LNCaP clone FGC (cell line): ENCODE data around the gene PCDHB6.
A peak's percentile ranks its signal among the peaks of the same experiment; 100 is the strongest.
"Not testable (repeated sequence)": the region's sequence is repeated elsewhere in the genome, so short reads cannot be mapped to it uniquely, and the experiment has no call there.

Experiments used
- DNase-seq: peaks from one replicate; pipeline ENCODE4 v3.0.0-alpha.2; 2011; ENCODE audit warnings: low read depth
- H3K4me3 ChIP-seq: 2 replicates; pipeline ENCODE4 v1.5.1; 2011; ENCODE audit warnings: mild to moderate bottlenecking, low read depth, low read length, control low read depth
- TF ChIP-seq, protein P1 (sequence below): IDR thresholded peaks from 2 replicates; pipeline ENCODE4 v1.5.1; 2012; ENCODE audit warnings: mild to moderate bottlenecking; ENCODE audit not compliant: control insufficient read depth, insufficient read depth; ENCODE audit errors: extremely low read depth

Gene PCDHB6

DNA sequence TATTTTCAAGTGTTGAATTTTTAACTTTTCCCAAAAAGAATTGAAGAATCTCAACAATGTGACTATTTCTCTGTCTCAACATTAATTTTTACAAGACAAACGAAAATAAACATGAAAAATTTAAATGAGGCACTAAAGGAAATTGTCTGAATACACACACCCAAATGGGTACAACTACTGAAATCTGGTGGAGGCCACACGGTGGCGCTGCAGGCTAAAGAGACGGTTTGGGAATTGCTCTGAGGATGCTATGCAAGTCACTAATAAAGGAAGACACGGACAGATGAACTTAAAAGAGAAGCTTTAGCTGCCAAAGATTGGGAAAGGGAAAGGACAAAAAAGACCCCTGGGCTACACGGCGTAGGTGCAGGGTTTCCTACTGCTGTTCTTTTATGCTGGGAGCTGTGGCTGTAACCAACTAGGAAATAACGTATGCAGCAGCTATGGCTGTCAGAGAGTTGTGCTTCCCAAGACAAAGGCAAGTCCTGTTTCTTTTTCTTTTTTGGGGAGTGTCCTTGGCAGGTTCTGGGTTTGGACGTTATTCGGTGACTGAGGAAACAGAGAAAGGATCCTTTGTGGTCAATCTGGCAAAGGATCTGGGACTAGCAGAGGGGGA lies 42.4 kb downstream of the PCDHB6 start, which contains the start of gene PCDHB10:
PCDHB10 (plus strand) TSS at position 244 of the 616 bp plus-strand sequence; CDS start at position 444, 200 bp downstream.
- no peak within 1 kb of the TSS for H3K4me3 ChIP-seq
- no peak for DNase-seq

DNA sequence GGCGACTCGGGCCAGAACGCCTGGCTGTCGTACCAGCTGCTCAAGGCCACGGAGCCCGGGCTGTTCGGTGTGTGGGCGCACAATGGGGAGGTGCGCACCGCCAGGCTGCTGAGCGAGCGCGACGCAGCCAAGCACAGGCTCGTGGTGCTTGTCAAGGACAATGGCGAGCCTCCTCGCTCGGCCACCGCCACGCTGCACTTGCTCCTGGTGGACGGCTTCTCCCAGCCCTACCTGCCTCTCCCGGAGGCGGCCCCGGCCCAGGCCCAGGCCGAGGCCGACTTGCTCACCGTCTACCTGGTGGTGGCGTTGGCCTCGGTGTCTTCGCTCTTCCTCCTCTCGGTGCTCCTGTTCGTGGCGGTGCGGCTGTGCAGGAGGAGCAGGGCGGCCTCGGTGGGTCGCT lies 44.5 kb downstream of the PCDHB6 start:
- not testable (repeated sequence) for H3K4me3 ChIP-seq, DNase-seq

More for the DNA sequence above, 42.4 kb downstream of the PCDHB6 start, which contains the start of gene PCDHB10:
- TF ChIP-seq, protein P1, sequence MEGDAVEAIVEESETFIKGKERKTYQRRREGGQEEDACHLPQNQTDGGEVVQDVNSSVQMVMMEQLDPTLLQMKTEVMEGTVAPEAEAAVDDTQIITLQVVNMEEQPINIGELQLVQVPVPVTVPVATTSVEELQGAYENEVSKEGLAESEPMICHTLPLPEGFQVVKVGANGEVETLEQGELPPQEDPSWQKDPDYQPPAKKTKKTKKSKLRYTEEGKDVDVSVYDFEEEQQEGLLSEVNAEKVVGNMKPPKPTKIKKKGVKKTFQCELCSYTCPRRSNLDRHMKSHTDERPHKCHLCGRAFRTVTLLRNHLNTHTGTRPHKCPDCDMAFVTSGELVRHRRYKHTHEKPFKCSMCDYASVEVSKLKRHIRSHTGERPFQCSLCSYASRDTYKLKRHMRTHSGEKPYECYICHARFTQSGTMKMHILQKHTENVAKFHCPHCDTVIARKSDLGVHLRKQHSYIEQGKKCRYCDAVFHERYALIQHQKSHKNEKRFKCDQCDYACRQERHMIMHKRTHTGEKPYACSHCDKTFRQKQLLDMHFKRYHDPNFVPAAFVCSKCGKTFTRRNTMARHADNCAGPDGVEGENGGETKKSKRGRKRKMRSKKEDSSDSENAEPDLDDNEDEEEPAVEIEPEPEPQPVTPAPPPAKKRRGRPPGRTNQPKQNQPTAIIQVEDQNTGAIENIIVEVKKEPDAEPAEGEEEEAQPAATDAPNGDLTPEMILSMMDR: peak; percentile 75

DNA sequence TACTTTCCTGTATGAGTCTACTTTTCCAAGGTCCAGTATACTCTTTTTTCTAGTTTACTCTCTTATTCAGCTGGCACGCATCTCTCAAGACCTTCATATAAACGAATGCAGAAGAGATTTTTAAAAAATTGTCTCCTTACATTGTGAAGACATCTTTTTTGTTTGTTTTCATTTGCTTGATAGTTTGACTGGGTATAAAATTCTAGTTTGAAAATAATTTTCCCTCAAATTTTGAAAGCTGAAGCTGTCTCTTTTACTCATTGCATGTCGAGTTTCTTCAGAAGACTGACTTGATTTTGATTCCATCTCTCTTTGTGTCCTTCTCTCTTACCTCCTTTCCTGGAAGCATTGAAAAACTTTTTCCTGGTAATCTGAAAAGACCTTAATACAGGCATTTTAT lies 46.5 kb downstream of the PCDHB6 start:
- no peak for DNase-seq
- TF ChIP-seq, protein P1: no peak
- H3K4me3 ChIP-seq: no peak overlapping the region

DNA sequence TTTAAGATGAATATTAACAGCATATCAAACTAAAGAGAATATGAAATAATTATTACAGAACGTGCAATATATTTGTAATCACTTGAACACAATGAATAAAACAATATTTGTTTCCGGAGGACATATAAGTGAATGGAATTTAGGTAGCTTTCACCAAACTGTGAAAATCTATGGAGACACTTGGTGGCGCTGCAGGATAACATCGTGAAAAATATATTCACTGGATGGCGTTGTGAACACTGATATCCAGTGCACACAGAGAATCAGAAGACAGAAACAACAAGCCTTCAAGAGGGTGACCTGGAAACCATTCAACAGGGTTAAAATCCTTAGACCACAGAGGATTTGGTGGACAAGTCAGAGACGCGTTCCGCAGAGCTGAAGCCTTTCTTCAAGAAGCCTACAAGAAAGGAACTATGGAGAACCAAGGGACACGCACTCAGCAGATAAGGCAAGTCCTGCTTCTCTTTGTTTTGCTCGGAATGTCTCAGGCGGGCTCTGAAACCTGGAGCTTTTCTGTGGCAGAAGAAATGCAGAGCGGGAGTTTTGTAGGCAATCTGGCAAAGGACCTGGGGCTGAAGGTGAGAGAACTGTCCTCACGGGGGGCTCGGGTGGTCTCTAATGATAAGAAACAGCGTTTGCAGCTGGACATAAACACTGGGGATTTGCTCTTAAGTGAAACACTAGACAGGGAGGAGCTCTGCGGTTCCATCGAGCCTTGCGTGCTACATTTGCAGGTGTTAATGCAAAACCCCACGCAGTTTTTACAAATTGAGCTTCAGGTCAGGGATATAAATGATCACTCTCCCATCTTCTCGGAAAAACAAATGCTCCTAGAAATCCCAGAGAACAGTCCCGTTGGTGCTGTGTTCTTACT lies 49.7 kb downstream of the PCDHB6 start, which contains the start of gene PCDHB11:
PCDHB11 (plus strand) TSS at position 269 of the 877 bp plus-strand sequence; CDS start at position 417, 148 bp downstream.
- peak within 1 kb of the TSS; percentile 40 for H3K4me3 ChIP-seq
- DNase-seq: no peak
- TF ChIP-seq, protein P1: peak; percentile 56

DNA sequence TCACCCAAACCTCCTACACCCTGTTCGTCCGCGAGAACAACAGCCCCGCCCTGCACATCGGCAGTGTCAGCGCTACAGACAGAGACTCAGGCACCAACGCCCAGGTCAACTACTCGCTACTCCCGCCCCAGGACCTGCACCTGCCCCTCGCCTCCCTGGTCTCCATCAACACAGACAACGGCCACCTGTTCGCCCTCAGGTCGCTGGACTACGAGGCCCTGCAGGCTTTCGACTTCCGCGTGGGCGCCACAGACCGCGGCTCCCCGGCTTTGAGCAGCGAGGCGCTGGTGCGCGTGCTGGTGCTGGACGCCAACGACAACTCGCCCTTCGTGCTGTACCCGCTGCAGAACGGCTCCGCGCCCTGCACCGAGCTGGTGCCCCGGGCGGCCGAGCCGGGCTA lies 51.3 kb downstream of the PCDHB6 start:
- not testable (repeated sequence) for DNase-seq, H3K4me3 ChIP-seq

DNA sequence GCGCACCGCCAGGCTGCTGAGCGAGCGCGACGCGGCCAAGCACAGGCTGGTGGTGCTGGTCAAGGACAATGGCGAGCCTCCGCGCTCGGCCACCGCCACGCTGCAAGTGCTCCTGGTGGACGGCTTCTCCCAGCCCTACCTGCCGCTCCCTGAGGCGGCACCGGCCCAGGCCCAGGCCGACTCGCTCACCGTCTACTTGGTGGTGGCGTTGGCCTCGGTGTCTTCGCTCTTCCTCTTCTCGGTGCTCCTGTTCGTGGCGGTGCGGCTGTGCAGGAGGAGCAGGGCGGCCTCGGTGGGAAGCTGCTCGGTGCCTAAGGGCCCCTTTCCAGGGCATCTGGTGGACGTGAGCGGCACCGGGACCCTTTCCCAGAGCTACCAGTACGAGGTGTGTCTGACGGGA lies 51.8 kb downstream of the PCDHB6 start:
- not testable (repeated sequence) for DNase-seq, H3K4me3 ChIP-seq
